HG03135 (cell line): ENCODE results near the gene USP17L24.
"Not testable (repeated sequence)": the region's sequence is repeated elsewhere in the genome, so short reads cannot be mapped to it uniquely, and the experiment has no call there.

Experiments used
- ATAC-seq: cut with Tn5 transposase; IDR thresholded peaks from one replicate; pipeline ENCODE4 v1.9.1; 2021; ENCODE audit warnings: mild to moderate bottlenecking, moderate library complexity; ENCODE audit not compliant: unreplicated experiment

The USP17L24 gene, protein sequence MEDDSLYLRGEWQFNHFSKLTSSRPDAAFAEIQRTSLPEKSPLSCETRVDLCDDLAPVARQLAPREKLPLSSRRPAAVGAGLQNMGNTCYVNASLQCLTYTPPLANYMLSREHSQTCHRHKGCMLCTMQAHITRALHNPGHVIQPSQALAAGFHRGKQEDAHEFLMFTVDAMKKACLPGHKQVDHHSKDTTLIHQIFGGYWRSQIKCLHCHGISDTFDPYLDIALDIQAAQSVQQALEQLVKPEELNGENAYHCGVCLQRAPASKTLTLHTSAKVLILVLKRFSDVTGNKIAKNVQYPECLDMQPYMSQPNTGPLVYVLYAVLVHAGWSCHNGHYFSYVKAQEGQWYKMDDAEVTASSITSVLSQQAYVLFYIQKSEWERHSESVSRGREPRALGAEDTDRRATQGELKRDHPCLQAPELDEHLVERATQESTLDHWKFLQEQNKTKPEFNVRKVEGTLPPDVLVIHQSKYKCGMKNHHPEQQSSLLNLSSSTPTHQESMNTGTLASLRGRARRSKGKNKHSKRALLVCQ

GRCh38 chr4:9324865-9325264, at the start of gene USP17L24:
Gene USP17L24 (plus strand): TSS chr4:9325165. CDS start chr4:9325165, 0 bp downstream.
- not testable (repeated sequence) for ATAC-seq

- not testable (repeated sequence) for ATAC-seq
These were observed 774 bp upstream of the USP17L24 start for GRCh38 chr4:9324191-9324590.

- ATAC-seq = not testable (repeated sequence)
These were observed 4.6 kb downstream of the USP17L24 start, which contains the start of gene USP17L25 for GRCh38 chr4:9329611-9330010. Gene USP17L25 (plus strand): TSS chr4:9329911. CDS start chr4:9329911, 0 bp downstream.

DNA sequence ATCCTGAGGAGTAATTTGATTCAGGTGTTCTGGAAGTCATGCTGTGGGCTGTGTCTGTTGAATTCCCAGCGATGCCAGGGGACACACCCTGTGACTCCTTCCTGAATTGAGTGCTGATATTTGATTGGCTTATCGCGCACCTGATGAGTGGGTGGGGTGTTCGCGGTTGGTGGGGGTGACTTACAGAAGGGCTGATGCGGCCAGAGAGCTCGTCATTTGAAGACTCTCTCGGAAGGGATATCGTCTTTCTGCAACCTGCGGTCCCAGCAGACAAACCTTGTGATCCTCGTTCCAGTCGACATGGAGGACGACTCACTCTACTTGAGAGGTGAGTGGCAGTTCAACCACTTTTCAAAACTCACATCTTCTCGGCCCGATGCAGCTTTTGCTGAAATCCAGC, 9.4 kb downstream of the USP17L24 start, which contains the start of gene USP17L26:
Gene USP17L26 (plus strand): TSS at position 301 of the 400 bp plus-strand sequence. CDS start 0 bp downstream, at position 301.
- not testable (repeated sequence) for ATAC-seq

GRCh38 chr4:9339103-9339502, 14.1 kb downstream of the USP17L24 start, which contains the start of gene USP17L5:
Gene USP17L5 (plus strand): TSS chr4:9339403. CDS start chr4:9339403, 0 bp downstream.
- ATAC-seq = not testable (repeated sequence)

DNA sequence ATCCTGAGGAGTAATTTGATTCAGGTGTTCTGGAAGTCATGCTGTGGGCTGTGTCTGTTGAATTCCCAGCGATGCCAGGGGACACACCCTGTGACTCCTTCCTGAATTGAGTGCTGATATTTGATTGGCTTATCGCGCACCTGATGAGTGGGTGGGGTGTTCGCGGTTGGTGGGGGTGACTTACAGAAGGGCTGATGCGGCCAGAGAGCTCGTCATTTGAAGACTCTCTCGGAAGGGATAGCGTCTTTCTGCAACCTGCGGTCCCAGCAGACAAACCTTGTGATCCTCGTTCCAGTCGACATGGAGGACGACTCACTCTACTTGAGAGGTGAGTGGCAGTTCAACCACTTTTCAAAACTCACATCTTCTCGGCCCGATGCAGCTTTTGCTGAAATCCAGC, 18.9 kb downstream of the USP17L24 start, which contains the start of gene USP17L27:
Gene USP17L27 (plus strand): TSS at position 301 of the 400 bp plus-strand sequence. CDS start 0 bp downstream, at position 301.
- ATAC-seq = not testable (repeated sequence)

GRCh38 chr4:9348593-9348992, 23.6 kb downstream of the USP17L24 start, which contains the start of gene USP17L28:
Gene USP17L28 (plus strand): TSS chr4:9348893. CDS start chr4:9348893, 0 bp downstream.
- not testable (repeated sequence) for ATAC-seq

DNA sequence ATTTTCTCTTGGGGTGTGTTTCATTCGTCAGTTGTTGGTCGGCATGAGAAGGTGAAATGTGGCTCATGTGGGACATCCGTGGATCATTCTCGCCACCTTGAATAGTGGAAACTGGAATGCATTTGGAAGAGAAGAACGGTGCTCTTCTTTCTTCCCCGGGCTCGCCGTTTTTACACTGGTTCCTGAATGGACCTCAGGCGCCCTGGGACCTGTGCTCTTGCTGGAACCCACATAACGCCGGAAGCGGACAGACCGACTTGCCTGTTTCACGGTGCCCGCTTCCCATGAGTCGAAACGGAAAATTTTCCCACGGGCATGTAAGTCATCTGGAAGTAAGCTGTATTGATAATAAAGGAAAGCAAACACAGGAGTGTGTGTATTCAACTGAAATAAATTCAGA, 25.9 kb downstream of the USP17L24 start:
- ATAC-seq = not testable (repeated sequence)

- not testable (repeated sequence) for ATAC-seq
These were observed 28.4 kb downstream of the USP17L24 start, which contains the start of gene USP17L29 for GRCh38 chr4:9353338-9353737. Gene USP17L29 (plus strand): TSS chr4:9353638. CDS start chr4:9353638, 0 bp downstream.

- not testable (repeated sequence) for ATAC-seq
These were observed 37.9 kb downstream of the USP17L24 start, which contains the start of gene USP17L30 for GRCh38 chr4:9362829-9363228. Gene USP17L30 (plus strand): TSS chr4:9363129. CDS start chr4:9363129, 0 bp downstream.
